Nephron (organoid): Measurements from ENCODE around the gene ELP2.
A peak's percentile ranks its signal among the peaks of the same experiment; 100 is the strongest.

ENCODE experiments used
- H3K27ac Mint-ChIP-seq, 3 experiments: 2 replicates each; pipeline ENCODE4 v1.8.0; 2020; ENCODE audit warnings: mixed read lengths in 3 of 3, mild to moderate bottlenecking in 2 of 3, moderate library complexity in 1 of 3
- H3K27me3 Mint-ChIP-seq: 2 replicates; pipeline ENCODE4 v1.8.0; 2021; ENCODE audit warnings: low read depth, mild to moderate bottlenecking, moderate library complexity, mixed read lengths
- H3K36me3 Mint-ChIP-seq: 2 replicates; pipeline ENCODE4 v1.8.0; 2020; ENCODE audit warnings: low read depth, mixed read lengths
- H3K4me1 Mint-ChIP-seq: 2 replicates; pipeline ENCODE4 v1.8.0; 2020; ENCODE audit warnings: mixed read lengths
- H3K4me3 Mint-ChIP-seq, 3 experiments: 2 replicates each; pipeline ENCODE4 v1.8.0; 2020; ENCODE audit warnings: mild to moderate bottlenecking in 3 of 3, mixed read lengths in 3 of 3, moderate library complexity in 2 of 3
- H3K9me3 Mint-ChIP-seq: 2 replicates; pipeline ENCODE4 v1.8.0; 2020; ENCODE audit warnings: mixed read lengths
- CTCF ChIP-seq, 3 experiments: fragments of 200-600 bp; sonication (generic); IDR thresholded peaks; one replicate each; pipeline ENCODE4 v1.5.0; 2021; ENCODE audit warnings: antibody characterized with exemption in 3 of 3; ENCODE audit not compliant: unreplicated experiment in 3 of 3

ELP2 gene

GRCh38 chr18:36176711-36177110 lies 47.0 kb downstream of the ELP2 start:
- Mint-ChIP-seq H3K36me3 (peaks cover 41% of the 10 kb centered on the region), H3K4me3 (no peak overlapping the region), H3K4me1 (peaks cover 12% of the 10 kb centered on the region), H3K27me3 (no peaks in the 10 kb centered on the region), H3K9me3 (no peaks in the 10 kb centered on the region), H3K27ac (no peak overlapping the region)
- no peak for TF ChIP-seq CTCF (IDR thresholded peaks at IDR 0.05; ENCODE audit: unreplicated experiment in 3 of 3)

- no peak for TF ChIP-seq CTCF (IDR thresholded peaks at IDR 0.05; ENCODE audit: unreplicated experiment in 3 of 3)
Observed at GRCh38 chr18:36177913-36178312, 48.2 kb downstream of the ELP2 start.

GRCh38 chr18:36179562-36180355 lies 50.1 kb downstream of the ELP2 start:
- Mint-ChIP-seq H3K27ac (peak overlapping the region; percentile 39 to 89 (median 87)), H3K4me3 (no peak overlapping the region), H3K27me3 (peaks cover 7% of the 10 kb centered on the region), H3K36me3 (peaks cover 31% of the 10 kb centered on the region), H3K4me1 (peaks cover 12% of the 10 kb centered on the region), H3K9me3 (no peaks in the 10 kb centered on the region)
- no peak for TF ChIP-seq CTCF (IDR thresholded peaks at IDR 0.05; ENCODE audit: unreplicated experiment in 3 of 3)

More at GRCh38 chr18:36177913-36178312, 48.2 kb downstream of the ELP2 start:
- Mint-ChIP-seq H3K4me1 (peaks cover 12% of the 10 kb centered on the region), H3K27ac (no peak overlapping the region), H3K9me3 (no peaks in the 10 kb centered on the region), H3K36me3 (peaks cover 33% of the 10 kb centered on the region), H3K4me3 (no peak overlapping the region), H3K27me3 (peaks cover 1% of the 10 kb centered on the region)

- Mint-ChIP-seq H3K36me3 (peaks cover 15% of the 10 kb centered on the region), H3K27ac (no peak overlapping the region), H3K4me1 (peaks cover 12% of the 10 kb centered on the region), H3K4me3 (no peak overlapping the region), H3K9me3 (no peaks in the 10 kb centered on the region), H3K27me3 (peaks cover 24% of the 10 kb centered on the region)
- TF ChIP-seq CTCF (IDR thresholded peaks at IDR 0.05; ENCODE audit: unreplicated experiment in 3 of 3), result no peak
Observed at GRCh38 chr18:36181441-36181840, 51.7 kb downstream of the ELP2 start.

- H3K36me3 Mint-ChIP-seq, result peaks cover 12% of the 10 kb centered on the region
- H3K4me1 Mint-ChIP-seq, result peaks cover 12% of the 10 kb centered on the region
- peak overlapping the region in 1 of 3 experiments; percentile 4 for H3K27ac Mint-ChIP-seq
- no peak for TF ChIP-seq CTCF (IDR thresholded peaks at IDR 0.05; ENCODE audit: unreplicated experiment in 3 of 3)
- no peaks in the 10 kb centered on the region for H3K9me3 Mint-ChIP-seq
- H3K27me3 Mint-ChIP-seq, result peaks cover 26% of the 10 kb centered on the region
- H3K4me3 Mint-ChIP-seq, result no peak overlapping the region
Observed at GRCh38 chr18:36181898-36182506, 52.3 kb downstream of the ELP2 start.
